Naive thymus-derived CD4-positive, alpha-beta T cell (primary cell): ENCODE data around the gene TCERG1L. TPM values are rescaled to one million over a fixed set of nuclear protein-coding genes. Genes with fewer than 3 reads are reported as not detected.
"Not testable (repeated sequence)": the region's sequence is repeated elsewhere in the genome, so short reads cannot be mapped to it uniquely, and the experiment has no call there.

ENCODE experiments used
- ATAC-seq: fragments of 150-1000 bp; cut with Tn5 transposase; 2 replicates; pipeline ENCODE4 v1.10.0; 2021; ENCODE audit warnings: mild to moderate bottlenecking, moderate library complexity
- CTCF ChIA-PET: fragments of 350-600 bp; sonication (Branson Sonifier 250); formaldehyde crosslinking; loops from one replicate; lab custom pipeline; 2021; ENCODE audit warnings: antibody characterized with exemption; lab: Charles Lee
- POLR2A ChIA-PET: fragments of 350-600 bp; sonication (Branson Sonifier 250); formaldehyde crosslinking; loops from one replicate; lab custom pipeline; 2021; ENCODE audit warnings: antibody characterized with exemption, inconsistent platforms; lab: Charles Lee
- DNase-seq, 9 donors: peaks; one replicate each; pipeline versions ENCODE4 v3.0.0 to v3.0.0-alpha.2; 2020 to 2022; ENCODE audit warnings: mixed read lengths in 1 of 9
- H3K27ac ChIP-seq: one replicate; pipeline ENCODE4 v1.7.0; 2013; ENCODE audit warnings: mild to moderate bottlenecking, low read depth, low read length, moderate library complexity
- H3K27me3 ChIP-seq, 2 donors: one replicate each; pipeline ENCODE4 v1.7.0; 2013; ENCODE audit warnings: low read length in 2 of 2, mild to moderate bottlenecking in 2 of 2, moderate library complexity in 2 of 2; ENCODE audit not compliant: control insufficient read depth in 2 of 2, insufficient read depth in 2 of 2
- H3K36me3 ChIP-seq, 3 experiments: 1 replicate in 2 of 3; 2 replicates in 1 of 3; pipeline ENCODE4 v1.7.0; 2013; ENCODE audit warnings: low read length in 3 of 3, mild to moderate bottlenecking in 3 of 3, moderate library complexity in 1 of 3; ENCODE audit not compliant: insufficient read depth in 3 of 3, control insufficient read depth in 2 of 3
- H3K4me1 ChIP-seq, 2 donors: one replicate each; pipeline ENCODE4 v1.7.0; 2013; ENCODE audit warnings: low read length in 2 of 2, mild to moderate bottlenecking in 2 of 2, moderate library complexity in 1 of 2; ENCODE audit not compliant: control insufficient read depth in 2 of 2, insufficient read depth in 2 of 2
- H3K4me3 ChIP-seq: 2 replicates; pipeline ENCODE4 v1.7.0; 2013; ENCODE audit warnings: mild to moderate bottlenecking, low read length
- H3K9me3 ChIP-seq, 3 experiments: 1 replicate in 2 of 3; 2 replicates in 1 of 3; pipeline ENCODE4 v1.7.0; 2013; ENCODE audit warnings: low read length in 3 of 3; ENCODE audit not compliant: control insufficient read depth in 2 of 3
- H3K27ac Mint-ChIP-seq, 9 donors: one replicate each; pipeline ENCODE4 v1.8.0; 2020 to 2022; ENCODE audit warnings: mixed read lengths in 9 of 9, mild to moderate bottlenecking in 8 of 9, moderate library complexity in 5 of 9, inconsistent platforms in 2 of 9
- H3K27me3 Mint-ChIP-seq, 5 donors: one replicate each; pipeline ENCODE4 v1.8.0; 2021 to 2022; ENCODE audit warnings: mixed read lengths in 5 of 5, mild to moderate bottlenecking in 1 of 5
- H3K36me3 Mint-ChIP-seq, 5 donors: one replicate each; pipeline ENCODE4 v1.8.0; 2020 to 2022; ENCODE audit warnings: mixed read lengths in 5 of 5, mild to moderate bottlenecking in 3 of 5, inconsistent platforms in 1 of 5
- H3K4me1 Mint-ChIP-seq, 7 donors: one replicate each; pipeline ENCODE4 v1.8.0; 2020 to 2022; ENCODE audit warnings: mixed read lengths in 7 of 7, mild to moderate bottlenecking in 3 of 7, inconsistent platforms in 1 of 7
- H3K4me3 Mint-ChIP-seq, 10 donors: one replicate each; pipeline ENCODE4 v1.8.0; 2020 to 2022; ENCODE audit warnings: mild to moderate bottlenecking in 10 of 10, mixed read lengths in 10 of 10, moderate library complexity in 6 of 10, inconsistent platforms in 2 of 10
- H3K9me3 Mint-ChIP-seq, 11 donors: one replicate each; pipeline ENCODE4 v1.8.0; 2020 to 2022; ENCODE audit warnings: mixed read lengths in 11 of 11, mild to moderate bottlenecking in 4 of 11, inconsistent platforms in 1 of 11, moderate library complexity in 1 of 11
- intact Hi-C, 2 donors: fragments of 100-400 bp; cut with micrococcal nuclease; formaldehyde crosslinking; loops; one replicate each; pipeline ENCODE4 v1.15.1; 2023
- polyA plus RNA-seq, 2 donors: library from polyadenylated mRNA; unstranded; fragments of 300-500 nt; fragmentation: Illumina TruSeq; gene quantifications; one replicate each; pipeline ENCODE4 v1.2.3, GENCODE V29; 2021
- total RNA-seq, 6 experiments: library from RNA in 5 of 6; stranded (reverse) in 5 of 6; gene quantifications; 1 replicate in 5 of 6; 2 replicates in 1 of 6; pipeline ENCODE4 v1.2.3 and lab custom pipeline; 2021 to 2026

TCERG1L gene
- total and polyA plus RNA-seq, 7 experiments from 2014 or later: 0.11 to 0.42 (median 0.39) TPM; not detected in 4

DNA sequence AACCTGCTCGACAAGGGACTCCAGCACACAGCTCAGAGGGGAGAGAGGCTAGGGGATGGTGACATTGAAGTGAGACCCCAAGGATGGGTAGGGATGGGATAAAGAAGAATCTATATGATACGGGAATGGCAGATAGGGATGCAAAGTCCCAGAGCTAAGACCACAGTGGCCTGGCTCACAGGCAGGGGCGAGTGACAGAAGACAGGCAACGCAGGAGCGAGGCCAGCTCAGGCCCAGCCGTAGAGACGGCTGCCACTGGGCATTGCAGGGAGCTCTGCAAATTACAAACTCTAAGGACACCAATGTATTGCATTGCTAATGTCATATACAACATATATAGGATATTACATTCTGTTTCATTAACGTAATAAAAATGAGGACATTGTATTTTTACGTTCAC, 131.4 kb downstream of the TCERG1L start:
- H3K27me3 Mint-ChIP-seq: peaks cover 0 to 13% (median 4%) of the 10 kb centered on the region in 5 donors
- H3K27ac Mint-ChIP-seq: no peak overlapping the region

DNA sequence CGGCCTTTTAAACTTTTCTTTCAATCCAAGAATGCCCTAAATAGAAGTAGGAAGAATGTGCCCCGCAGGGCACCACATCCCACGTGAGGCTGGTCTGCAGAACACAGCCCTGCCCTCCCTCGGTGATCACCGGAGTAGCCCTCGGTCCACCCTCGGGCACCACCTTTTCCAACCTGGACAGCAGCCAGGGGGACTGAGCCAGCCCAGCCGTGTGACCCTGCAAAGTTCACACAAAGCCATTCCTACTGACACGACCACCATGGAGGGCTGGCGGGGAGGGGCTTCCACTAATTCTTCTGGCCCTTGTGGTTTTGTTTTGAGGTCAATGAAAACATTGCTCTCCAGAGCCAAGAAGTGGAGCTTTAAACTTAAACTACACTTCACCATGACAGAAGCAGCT, 132.2 kb downstream of the TCERG1L start:
- intact Hi-C loops: no loop called here
- H3K4me1 ChIP-seq: no peaks in the 10 kb centered on the region
- no peaks in the 10 kb centered on the region for H3K27me3 ChIP-seq
- H3K36me3 ChIP-seq: no peaks in the 10 kb centered on the region
- ATAC-seq (no peak), DNase-seq (no peak)
- no peak overlapping the region for H3K27ac ChIP-seq
- no peak overlapping the region for H3K27ac Mint-ChIP-seq
- no peaks in the 10 kb centered on the region for H3K4me1 Mint-ChIP-seq
- H3K9me3 ChIP-seq: no peaks in the 10 kb centered on the region
- ChIA-PET CTCF (no interaction called here), POLR2A (no interaction called here)
- peaks cover 0 to 5% (median 0%) of the 10 kb centered on the region in 11 donors for H3K9me3 Mint-ChIP-seq
- peaks cover 0 to 13% (median 4%) of the 10 kb centered on the region in 5 donors for H3K27me3 Mint-ChIP-seq
- H3K36me3 Mint-ChIP-seq: no peaks in the 10 kb centered on the region
- no peak overlapping the region for H3K4me3 ChIP-seq
- no peak overlapping the region for H3K4me3 Mint-ChIP-seq

More for the DNA sequence above, 131.4 kb downstream of the TCERG1L start:
- Histone ChIP-seq H3K4me1 (no peaks in the 10 kb centered on the region), H3K36me3 (no peaks in the 10 kb centered on the region), H3K4me3 (no peak overlapping the region), H3K27me3 (no peaks in the 10 kb centered on the region), H3K9me3 (no peaks in the 10 kb centered on the region), H3K27ac (no peak overlapping the region)
- CTCF ChIA-PET: no interaction called here
- Mint-ChIP-seq H3K9me3 (peaks cover 0 to 5% (median 0%) of the 10 kb centered on the region in 11 donors), H3K36me3 (no peaks in the 10 kb centered on the region), H3K4me1 (no peaks in the 10 kb centered on the region), H3K4me3 (no peak overlapping the region)
- intact Hi-C loops: no loop called here
- ATAC-seq (no peak), DNase-seq (no peak)
- POLR2A ChIA-PET: no interaction called here

DNA sequence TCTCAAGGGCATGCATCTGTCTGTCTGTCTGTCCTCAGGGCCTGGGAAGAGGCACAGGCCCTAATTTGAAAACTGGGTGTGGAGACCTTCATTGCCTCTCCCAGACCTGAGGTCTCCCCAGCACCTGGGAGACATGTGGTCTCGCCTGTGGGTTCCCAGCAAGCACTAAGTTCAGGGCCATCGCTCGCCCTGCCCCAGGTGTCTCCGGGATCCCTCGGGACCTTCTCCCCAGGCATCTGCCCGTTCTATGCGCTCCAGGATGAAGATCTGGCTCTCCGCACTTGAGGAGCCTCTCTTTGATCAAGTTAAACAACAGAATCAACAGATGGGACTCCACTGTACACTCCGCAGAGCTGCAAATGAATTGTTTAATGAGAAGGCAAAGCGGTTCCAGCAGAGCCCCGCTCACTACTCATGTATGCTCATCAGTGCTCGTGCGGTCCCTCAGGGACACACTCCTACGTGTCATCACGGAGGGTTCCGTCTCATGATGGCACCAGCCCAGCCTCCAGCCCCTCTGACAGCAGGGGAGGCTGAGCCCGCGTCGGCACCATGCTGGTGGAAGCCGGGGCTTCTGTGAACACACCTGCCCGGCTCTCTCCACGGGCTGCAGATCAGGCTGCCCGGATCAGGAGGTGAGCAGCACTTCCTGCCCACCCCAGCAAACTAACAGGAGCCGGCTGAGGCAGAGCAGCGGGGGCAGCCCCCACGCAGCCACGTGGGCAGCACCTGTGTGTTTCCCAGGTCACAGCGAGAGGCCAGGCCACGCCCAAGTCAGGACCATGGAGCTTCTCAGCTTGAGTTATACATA, 132.8 kb downstream of the TCERG1L start:
- Mint-ChIP-seq H3K27ac (no peak overlapping the region), H3K36me3 (no peaks in the 10 kb centered on the region), H3K9me3 (peaks cover 0 to 3% (median 0%) of the 10 kb centered on the region in 11 donors), H3K4me1 (no peaks in the 10 kb centered on the region), H3K4me3 (no peak overlapping the region), H3K27me3 (peaks cover 0 to 11% (median 2%) of the 10 kb centered on the region in 5 donors)
- no peaks in the 10 kb centered on the region for H3K9me3 ChIP-seq
- no peaks in the 10 kb centered on the region for H3K27me3 ChIP-seq
- H3K4me1 ChIP-seq: no peaks in the 10 kb centered on the region
- no peak overlapping the region for H3K4me3 ChIP-seq
- no peaks in the 10 kb centered on the region for H3K36me3 ChIP-seq
- ChIA-PET POLR2A (no interaction called here), CTCF (no interaction called here)
- intact Hi-C loops: no loop called here
- DNase-seq: no peak
- H3K27ac ChIP-seq: no peak overlapping the region
- no peak for ATAC-seq

DNA sequence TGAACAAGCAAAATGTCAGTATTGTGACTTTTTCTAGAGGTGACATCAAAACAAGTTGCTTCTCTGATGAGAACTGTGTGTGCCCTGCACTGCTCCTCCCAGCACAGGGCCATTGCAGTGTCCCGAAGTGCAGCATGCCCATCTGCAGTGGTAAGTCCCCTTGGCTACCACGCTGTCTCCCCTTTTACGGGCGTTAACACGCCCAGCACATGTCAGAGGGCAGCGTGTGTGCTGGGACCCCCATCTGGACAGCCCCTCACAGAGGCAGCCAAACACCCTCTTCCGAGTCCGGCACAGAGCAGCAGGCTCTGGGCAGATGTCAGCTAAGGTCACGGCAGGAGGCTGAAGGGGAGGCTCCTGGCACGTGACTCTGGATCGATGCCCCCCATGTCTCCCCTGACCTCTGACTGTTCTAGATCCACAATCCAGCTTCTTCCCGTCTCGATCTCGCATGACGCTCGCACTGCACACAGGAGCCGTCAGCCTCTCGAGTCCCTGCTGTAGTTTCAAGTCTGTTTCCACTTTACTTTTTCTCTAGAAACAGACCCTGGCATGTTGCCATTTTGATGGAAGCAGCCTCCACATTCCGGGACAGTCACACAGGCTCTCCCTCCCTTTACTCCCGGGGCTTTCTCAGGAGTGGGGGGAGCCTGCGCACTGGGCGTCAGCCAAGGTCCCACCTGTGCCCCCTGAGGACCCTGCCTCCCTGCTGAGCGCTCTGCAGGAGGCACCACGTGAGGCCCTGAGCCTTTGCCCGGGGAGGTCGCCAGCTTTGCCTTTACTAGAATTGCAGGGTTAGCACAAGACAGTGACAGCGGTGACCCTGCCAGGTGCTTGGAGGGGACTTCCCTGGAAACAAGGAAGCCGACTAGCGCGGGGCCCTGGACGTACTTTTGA, 133.8 kb downstream of the TCERG1L start:
- H3K36me3 Mint-ChIP-seq: no peaks in the 10 kb centered on the region
- Histone ChIP-seq H3K36me3 (no peaks in the 10 kb centered on the region), H3K9me3 (no peaks in the 10 kb centered on the region), H3K27me3 (no peaks in the 10 kb centered on the region), H3K4me3 (no peak overlapping the region), H3K27ac (no peak overlapping the region), H3K4me1 (no peaks in the 10 kb centered on the region)
- no peaks in the 10 kb centered on the region for H3K4me1 Mint-ChIP-seq
- peaks cover 0 to 3% (median 0%) of the 10 kb centered on the region in 11 donors for H3K9me3 Mint-ChIP-seq
- no peak overlapping the region for H3K4me3 Mint-ChIP-seq
- CTCF ChIA-PET: interaction anchor here (0.7 kb wide), 1 partner anchor 692 kb away, joined by 3 read pairs; no protein-coding TSS in a partner anchor
- no peak for DNase-seq
- peaks cover 0 to 7% (median 0%) of the 10 kb centered on the region in 5 donors for H3K27me3 Mint-ChIP-seq
- ATAC-seq: no peak
- intact Hi-C loops: no loop called here
- peak overlapping the region in 2 of 9 donors; percentile 14 to 52 for H3K27ac Mint-ChIP-seq
- POLR2A ChIA-PET: no interaction called here

DNA sequence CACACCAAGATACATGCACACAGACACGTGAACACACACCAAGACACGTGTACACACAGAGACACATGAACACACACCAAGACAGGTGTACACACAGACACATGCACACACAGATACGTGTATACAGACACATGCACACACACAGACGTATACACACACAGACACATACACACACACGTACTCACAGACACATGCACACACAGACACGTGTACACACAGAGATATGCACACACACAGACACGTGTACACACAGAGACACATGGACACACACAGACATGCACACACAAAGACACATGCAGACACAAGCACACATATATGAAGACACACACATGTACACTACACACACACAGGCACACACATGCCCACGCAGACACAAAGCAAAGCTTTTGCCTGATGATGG, 134.6 kb downstream of the TCERG1L start:
- H3K27me3 ChIP-seq: no peaks in the 10 kb centered on the region
- ATAC-seq: peak; percentile 15
- intact Hi-C loops: no loop called here
- H3K4me1 Mint-ChIP-seq: no peaks in the 10 kb centered on the region
- DNase-seq: no peak
- no peak overlapping the region for H3K4me3 ChIP-seq
- H3K9me3 ChIP-seq: no peaks in the 10 kb centered on the region
- H3K27me3 Mint-ChIP-seq: peaks cover 0 to 7% (median 0%) of the 10 kb centered on the region in 5 donors
- H3K36me3 Mint-ChIP-seq: no peaks in the 10 kb centered on the region
- peaks cover 0 to 3% (median 0%) of the 10 kb centered on the region in 11 donors for H3K9me3 Mint-ChIP-seq
- H3K4me3 Mint-ChIP-seq: no peak overlapping the region
- H3K27ac ChIP-seq: no peak overlapping the region
- no peak overlapping the region for H3K27ac Mint-ChIP-seq
- ChIA-PET CTCF (interaction anchor here (0.7 kb wide), 1 partner anchor 692 kb away, joined by 3 read pairs; no protein-coding TSS in a partner anchor), POLR2A (no interaction called here)
- no peaks in the 10 kb centered on the region for H3K36me3 ChIP-seq
- H3K4me1 ChIP-seq: no peaks in the 10 kb centered on the region

DNA sequence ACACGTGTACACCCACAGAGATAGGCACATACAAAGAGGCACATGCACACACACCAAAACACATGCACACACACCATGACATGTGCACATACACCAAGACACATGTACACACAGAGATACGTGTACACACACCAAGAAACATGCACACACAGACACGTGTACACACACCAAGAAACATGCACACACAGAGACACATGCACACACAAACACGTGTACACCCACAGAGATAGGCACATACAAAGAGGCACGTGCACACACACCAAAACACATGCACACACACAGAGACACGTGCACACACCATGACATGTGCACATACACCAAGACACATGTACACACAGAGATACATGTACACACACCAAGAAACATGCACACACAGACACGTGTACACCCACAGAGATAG, 135.2 kb downstream of the TCERG1L start:
- H3K9me3 Mint-ChIP-seq, H3K4me1 ChIP-seq, H3K9me3 ChIP-seq, H3K4me3 Mint-ChIP-seq, intact Hi-C loops, H3K27ac ChIP-seq, POLR2A ChIA-PET, H3K27me3 Mint-ChIP-seq, H3K27me3 ChIP-seq, H3K4me3 ChIP-seq, H3K4me1 Mint-ChIP-seq, CTCF ChIA-PET, H3K36me3 ChIP-seq, H3K27ac Mint-ChIP-seq, H3K36me3 Mint-ChIP-seq, DNase-seq: not testable (repeated sequence)
- peak; percentile 17 for ATAC-seq
